ENCODE measurements around the gene C2CD3. TPM values are rescaled to one million over a fixed set of nuclear protein-coding genes. Genes with fewer than 3 reads are reported as not detected.
"Not testable (repeated sequence)": the region's sequence is repeated elsewhere in the genome, so short reads cannot be mapped to it uniquely, and the experiment has no call there.

The C2CD3 gene
- total RNA-seq, 1 experiment from 2014 or later = 18.7 TPM

GRCh38 chr11:74069146-74070046 lies 101.4 kb downstream of the C2CD3 start (continued):
- TF ChIP-seq ZNF532 (CRISPR knock-in tag; IDR thresholded peaks at IDR 0.05; ENCODE audit: borderline replicate concordance) (no peak), AFF4 (CRISPR knock-in tag; IDR thresholded peaks at IDR 0.05; ENCODE audit: borderline replicate concordance) (no peak), PRDM15 (CRISPR knock-in tag; IDR thresholded peaks at IDR 0.05) (no peak), ZNF219 (CRISPR knock-in tag; IDR thresholded peaks at IDR 0.05; ENCODE audit: borderline replicate concordance) (no peak), ARID4B (CRISPR knock-in tag; IDR thresholded peaks at IDR 0.05; ENCODE audit: borderline replicate concordance) (no peak), CREB1 (CRISPR knock-in tag; IDR thresholded peaks at IDR 0.05) (no peak), CBFB (CRISPR knock-in tag; IDR thresholded peaks at IDR 0.05; ENCODE audit: low read depth) (no peak), ETV6 (CRISPR knock-in tag; IDR thresholded peaks at IDR 0.05) (no peak), IRF2 (CRISPR knock-in tag; IDR thresholded peaks at IDR 0.05; ENCODE audit: borderline replicate concordance, low read depth) (no peak), SMAD3 (CRISPR knock-in tag; IDR thresholded peaks at IDR 0.05; ENCODE audit: borderline replicate concordance) (no peak)

- H3K27ac Mint-ChIP-seq; H3K4me3 Mint-ChIP-seq; ATAC-seq; POLR2A ChIA-PET; H3K27me3 Mint-ChIP-seq (ENCODE audit: low read depth); H3K36me3 Mint-ChIP-seq; DNase-seq (ENCODE audit: low spot score); H3K4me1 Mint-ChIP-seq; H3K9me3 Mint-ChIP-seq; CTCF ChIA-PET: not testable (repeated sequence)
Measured at GRCh38 chr11:74066663-74067062, 104.1 kb downstream of the C2CD3 start.

GRCh38 chr11:74065534-74065933 lies 105.3 kb downstream of the C2CD3 start:
- H3K27me3 Mint-ChIP-seq (ENCODE audit: low read depth); POLR2A ChIA-PET; H3K27ac Mint-ChIP-seq; DNase-seq (ENCODE audit: low spot score); H3K4me3 Mint-ChIP-seq; H3K9me3 Mint-ChIP-seq; CTCF ChIA-PET; ATAC-seq; H3K4me1 Mint-ChIP-seq; H3K36me3 Mint-ChIP-seq: not testable (repeated sequence)

- H3K27me3 Mint-ChIP-seq (ENCODE audit: low read depth); H3K36me3 Mint-ChIP-seq; DNase-seq (ENCODE audit: low spot score); H3K4me1 Mint-ChIP-seq; H3K9me3 Mint-ChIP-seq; POLR2A ChIA-PET; H3K27ac Mint-ChIP-seq; CTCF ChIA-PET; ATAC-seq; H3K4me3 Mint-ChIP-seq: not testable (repeated sequence)
Measured at GRCh38 chr11:74063628-74064027, 107.2 kb downstream of the C2CD3 start.

All from WTC11 (cell line).